Pancreas (tissue), 10 donors: Measurements from ENCODE around the gene RABAC1. TPM values are rescaled to one million over a fixed set of nuclear protein-coding genes. Genes with fewer than 3 reads are reported as not detected.

Experiments used
- ATAC-seq, 4 donors: fragments of 200-7000 bp; cut with Tn5 transposase; one replicate each; pipeline versions ENCODE4 v1.8.0 to v1.9.1; 2020; ENCODE audit warnings: mild to moderate bottlenecking in 4 of 4, moderate library complexity in 4 of 4
- DNase-seq, 6 donors: peaks; one replicate each; pipeline ENCODE4 v3.0.0-alpha.2; 2020
- FAIRE-seq: peaks from 2 replicates; lab custom pipeline; 2012; peaks lifted over from hg19 to GRCh38; lab: Jason Lieb, UNC
- H3K27ac ChIP-seq, 4 donors: fragments of 200-600 bp; sonication (generic); 1 replicate in 3 of 4; 2 replicates in 1 of 4; pipeline versions ENCODE4 v1.5.0 to v1.8.0; 2020
- H3K27me3 ChIP-seq, 4 donors: fragments of 200-600 bp; one replicate each; pipeline ENCODE4 v1.8.0; 2021
- H3K36me3 ChIP-seq, 3 donors: fragments of 200-600 bp; sonication (generic) in 1 of 3; one replicate each; pipeline versions ENCODE4 v1.5.0 to v1.8.0; 2020 to 2021
- H3K4me1 ChIP-seq, 3 donors: fragments of 200-600 bp; one replicate each; pipeline ENCODE4 v1.8.0; 2021
- H3K4me3 ChIP-seq, 4 donors: fragments of 200-600 bp; sonication (generic) in 2 of 4; one replicate each; pipeline versions ENCODE4 v1.5.0 to v1.8.0; 2020 to 2021
- H3K9me3 ChIP-seq, 4 donors: fragments of 200-600 bp; one replicate each; pipeline ENCODE4 v1.8.0; 2021
- CTCF ChIP-seq, 4 donors: fragments of 200-600 bp; sonication (generic) in 3 of 4; IDR thresholded peaks; one replicate each; pipeline versions ENCODE4 v1.5.0 to v1.8.0; 2021; ENCODE audit warnings: antibody characterized with exemption in 4 of 4
- WGBS, 2 donors: extraction: QIAGEN DNeasy Blood & Tissue Kit; methylation state at CpG; one replicate each; pipeline ENCODE4 v1.1.7; 2013; 5-methylcytosine and 5-hydroxymethylcytosine counted together
- intact Hi-C, 3 donors: fragments of 100-400 bp; cut with DNase I; formaldehyde crosslinking; loops; one replicate each; pipeline versions ENCODE4 v1.11.1 to v1.14.2; 2022
- polyA plus RNA-seq, 2 donors: library from polyadenylated mRNA; stranded (reverse); fragments of 200-250 nt; gene quantifications; one replicate each; pipeline ENCODE4 v1.2.3, GENCODE V29; 2013
- total RNA-seq, 6 donors: library from RNA; stranded (reverse); fragmentation: NEBNext Ultra II Directional in 4 of 6; extraction: Animal tissue kit (Norgen Biotek cat#: 25700) in 4 of 6; gene quantifications; one replicate each; pipeline versions ENCODE4 v1.2.1 to v1.2.4, GENCODE V29; 2021 to 2023
- donor health status: healthy with polysubstance abuse.
- donor health status: DM: no; HTN: no; CAD: no; lungs with moderate emphysema.
- donor health status: DM: no; HTN: no; CAD: no.
- donor health status: control.
- donor health status: control.
- donor health status: Bipolar disorder and iron deficiency.
- donor health status: DM: yes; HTN: yes; CAD: no.
- donor health status: DM: no; HTN: no; CAD: no.
- donor health status: DM: no; HTN: no; CAD: no.
- donor health status: DM: yes; HTN: yes; CAD: no.

RABAC1 gene
- total and polyA plus RNA-seq, 8 donors = 49.8 to 134 (median 74.0) TPM

GRCh38 chr19:41925208-41926003 is 33.7 kb downstream of the RABAC1 start:
- H3K27ac ChIP-seq = no peak overlapping the region
- H3K9me3 ChIP-seq = no peaks in the 10 kb centered on the region
- no peak for FAIRE-seq
- 52 to 61% methylated on average over 7 of the region's 7 CpGs for WGBS, 2 donors
- no peak for ATAC-seq
- no peak for TF ChIP-seq CTCF (IDR thresholded peaks at IDR 0.05)
- H3K4me3 ChIP-seq = no peak overlapping the region
- H3K27me3 ChIP-seq = no peaks in the 10 kb centered on the region
- peak in 1 of 6 donors; percentile 26 for DNase-seq
- H3K36me3 ChIP-seq = no peaks in the 10 kb centered on the region
- H3K4me1 ChIP-seq = no peaks in the 10 kb centered on the region
- intact Hi-C loops = no loop called here

- no peak for TF ChIP-seq CTCF (IDR thresholded peaks at IDR 0.05)
- Histone ChIP-seq H3K27me3 (no peaks in the 10 kb centered on the region), H3K4me1 (no peaks in the 10 kb centered on the region), H3K9me3 (no peaks in the 10 kb centered on the region), H3K36me3 (no peaks in the 10 kb centered on the region), H3K4me3 (no peak overlapping the region), H3K27ac (no peak overlapping the region)
- ATAC-seq (no peak), FAIRE-seq (no peak), DNase-seq (no peak)
- WGBS, 2 donors = 46 to 47% methylated on average over 13 of the region's 13 CpGs
- intact Hi-C loops = no loop called here
Measured at GRCh38 chr19:41924151-41925145, 34.7 kb downstream of the RABAC1 start.

- intact Hi-C loops = no loop called here
- H3K36me3 ChIP-seq = no peaks in the 10 kb centered on the region
- DNase-seq (peak in 1 of 6 donors; percentile 20), FAIRE-seq (no peak), ATAC-seq (no peak)
- no peaks in the 10 kb centered on the region for H3K27me3 ChIP-seq
- H3K27ac ChIP-seq = no peak overlapping the region
- WGBS, 2 donors = 49 to 55% methylated on average over 5 to 6 of the region's 6 CpGs
- no peaks in the 10 kb centered on the region for H3K4me1 ChIP-seq
- no peak for TF ChIP-seq CTCF (IDR thresholded peaks at IDR 0.05)
- H3K4me3 ChIP-seq = no peak overlapping the region
- no peaks in the 10 kb centered on the region for H3K9me3 ChIP-seq
Measured at GRCh38 chr19:41923045-41923788, 35.9 kb downstream of the RABAC1 start.

- 25 to 29% methylated on average over 15 to 18 of the region's 18 CpGs for WGBS, 2 donors
- intact Hi-C loops = no loop called here
- DNase-seq (peak in 1 of 6 donors; percentile 52), ATAC-seq (no peak), FAIRE-seq (no peak)
- TF ChIP-seq CTCF (IDR thresholded peaks at IDR 0.05) = no peak
- no peaks in the 10 kb centered on the region for H3K4me1 ChIP-seq
- H3K27me3 ChIP-seq = no peaks in the 10 kb centered on the region
- no peaks in the 10 kb centered on the region for H3K9me3 ChIP-seq
- H3K36me3 ChIP-seq = no peaks in the 10 kb centered on the region
- H3K27ac ChIP-seq = no peak overlapping the region
- H3K4me3 ChIP-seq = no peak overlapping the region
Measured at GRCh38 chr19:41922585-41922984, 36.5 kb downstream of the RABAC1 start.
